ENCODE results near the gene BOLA1.

- TF ChIP-seq REST (tag by site-specific recombination; IDR thresholded peaks at IDR 0.05): no peak
- TF ChIP-seq ZNF133 (tag by site-specific recombination; IDR thresholded peaks at IDR 0.05): no peak
- TF ChIP-seq CTCF (tag by site-specific recombination; IDR thresholded peaks at IDR 0.05): no peak
- no peak for TF ChIP-seq ZNF23 (tag by site-specific recombination; IDR thresholded peaks at IDR 0.05; ENCODE audit: borderline replicate concordance)
- TF ChIP-seq ELK4 (IDR thresholded peaks at IDR 0.05; ENCODE audit: borderline replicate concordance, low read depth, low read length): no peak
- TF ChIP-seq ZNF626 (tag by site-specific recombination; IDR thresholded peaks at IDR 0.05): no peak
- TF ChIP-seq ZNF292 (tag by site-specific recombination; IDR thresholded peaks at IDR 0.05; ENCODE audit: borderline replicate concordance, low read depth): no peak
- no peak for TF ChIP-seq ZNF629 (tag by site-specific recombination; IDR thresholded peaks at IDR 0.05)
- TF ChIP-seq ZNF175 (tag by site-specific recombination; IDR thresholded peaks at IDR 0.05): no peak
- TF ChIP-seq, protein P1, sequence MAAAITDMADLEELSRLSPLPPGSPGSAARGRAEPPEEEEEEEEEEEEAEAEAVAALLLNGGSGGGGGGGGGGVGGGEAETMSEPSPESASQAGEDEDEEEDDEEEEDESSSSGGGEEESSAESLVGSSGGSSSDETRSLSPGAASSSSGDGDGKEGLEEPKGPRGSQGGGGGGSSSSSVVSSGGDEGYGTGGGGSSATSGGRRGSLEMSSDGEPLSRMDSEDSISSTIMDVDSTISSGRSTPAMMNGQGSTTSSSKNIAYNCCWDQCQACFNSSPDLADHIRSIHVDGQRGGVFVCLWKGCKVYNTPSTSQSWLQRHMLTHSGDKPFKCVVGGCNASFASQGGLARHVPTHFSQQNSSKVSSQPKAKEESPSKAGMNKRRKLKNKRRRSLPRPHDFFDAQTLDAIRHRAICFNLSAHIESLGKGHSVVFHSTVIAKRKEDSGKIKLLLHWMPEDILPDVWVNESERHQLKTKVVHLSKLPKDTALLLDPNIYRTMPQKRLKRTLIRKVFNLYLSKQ (tag by site-specific recombination; IDR thresholded peaks at IDR 0.05; ENCODE audit: borderline replicate concordance): no peak
- TF ChIP-seq ZNF24 (tag by site-specific recombination; IDR thresholded peaks at IDR 0.05): no peak
- no peak for TF ChIP-seq RBAK (tag by site-specific recombination; IDR thresholded peaks at IDR 0.05)
- no peak for TF ChIP-seq ZNF792 (tag by site-specific recombination; IDR thresholded peaks at IDR 0.05)
- TF ChIP-seq ZNF341 (tag by site-specific recombination; IDR thresholded peaks at IDR 0.05; ENCODE audit: low read depth): no peak
Measured at GRCh38 chr1:149942207-149942606, 42.8 kb downstream of the BOLA1 start.

All from HEK293 (cell line).